Caco-2 (cell line): ENCODE data around the gene RBM18. TPM values are rescaled to one million over a fixed set of nuclear protein-coding genes. Genes with fewer than 3 reads are reported as not detected.

Experiments
- Bru-seq: library from RNA; stranded (reverse); fragments of 400-500 nt; gene quantifications from one replicate; lab custom pipeline; 2021; lab: Mats Ljungman, UMichigan
- BruChase-seq, 2 experiments: library from RNA; stranded (reverse); fragments of 400-500 nt; gene quantifications; one replicate each; lab custom pipeline; 2021; lab: Mats Ljungman, UMichigan
- BruUV-seq: library from RNA; stranded (reverse); fragments of 400-500 nt; replicated peaks from 2 replicates; lab custom pipeline; 2021; lab: Mats Ljungman, UMichigan
- CTCF ChIA-PET: fragments of 300-600 bp; sonication (Branson Sonifier 250); formaldehyde crosslinking; loops from one replicate; lab custom pipeline; 2022; ENCODE audit warnings: antibody characterized with exemption; lab: Charles Lee
- POLR2A ChIA-PET: fragments of 300-600 bp; sonication (Branson Sonifier 250); formaldehyde crosslinking; loops from one replicate; lab custom pipeline; 2022; ENCODE audit warnings: antibody characterized with exemption; lab: Charles Lee
- DNase-seq, 2 experiments: peaks; one replicate each; pipeline versions ENCODE4 v3.0.0 to v3.0.0-alpha.2; 2020 to 2022
- H3K27me3 ChIP-seq: replicated peaks from 2 replicates; pipeline ENCODE4 v1.6.0; 2011; ENCODE audit warnings: low read length; ENCODE audit not compliant: control insufficient read depth, insufficient read depth
- H3K36me3 ChIP-seq: 2 replicates; pipeline ENCODE4 v1.5.1; 2011; ENCODE audit warnings: low read length; ENCODE audit not compliant: control insufficient read depth, insufficient read depth
- H3K4me1 ChIP-seq: fragments of 250-450 bp; sonication (Bioruptor Pico); 2 replicates; pipeline ENCODE4 v1.5.1; 2020; ENCODE audit warnings: mild to moderate bottlenecking
- H3K4me3 ChIP-seq: 2 replicates; pipeline ENCODE4 v1.5.1; 2011; ENCODE audit warnings: low read depth, mild to moderate bottlenecking, control low read depth, low read length
- H3K9me3 ChIP-seq: fragments of 250-450 bp; sonication (Bioruptor Pico); 2 replicates; pipeline ENCODE4 v1.5.1; 2020; ENCODE audit warnings: mild to moderate bottlenecking, moderate library complexity
- H3K27ac Mint-ChIP-seq: one replicate; pipeline ENCODE4 v1.8.0; 2022; ENCODE audit warnings: mixed read lengths; ENCODE audit not compliant: unreplicated experiment
- H3K27me3 Mint-ChIP-seq: one replicate; pipeline ENCODE4 v1.8.0; 2022; ENCODE audit warnings: mixed read lengths; ENCODE audit not compliant: insufficient read depth, unreplicated experiment
- H3K36me3 Mint-ChIP-seq: one replicate; pipeline ENCODE4 v1.8.0; 2022; ENCODE audit warnings: mild to moderate bottlenecking, mixed read lengths; ENCODE audit not compliant: insufficient read depth, unreplicated experiment
- H3K4me1 Mint-ChIP-seq: one replicate; pipeline ENCODE4 v1.8.0; 2022; ENCODE audit warnings: low read depth, mixed read lengths; ENCODE audit not compliant: unreplicated experiment
- H3K4me3 Mint-ChIP-seq: one replicate; pipeline ENCODE4 v1.8.0; 2022; ENCODE audit warnings: mild to moderate bottlenecking, moderate library complexity, mixed read lengths; ENCODE audit not compliant: unreplicated experiment
- H3K9me3 Mint-ChIP-seq: one replicate; pipeline ENCODE4 v1.8.0; 2022; ENCODE audit warnings: mixed read lengths; ENCODE audit not compliant: unreplicated experiment
- CTCF ChIP-seq, 2 experiments: fragments of 200-600 bp in 1 of 2; IDR thresholded peaks; 1 replicate in 1 of 2; 2 replicates in 1 of 2; pipeline versions ENCODE4 v1.5.1 to v1.8.0; 2011 to 2022; ENCODE audit warnings: antibody characterized with exemption in 1 of 2, control low read depth in 1 of 2, inconsistent platforms in 1 of 2, low read depth in 1 of 2, low read length in 1 of 2, mild to moderate bottlenecking in 1 of 2, moderate library complexity in 1 of 2; ENCODE audit not compliant: insufficient read depth in 1 of 2, severe bottlenecking in 1 of 2, unreplicated experiment in 1 of 2
- intact Hi-C: fragments of 100-400 bp; cut with micrococcal nuclease; formaldehyde crosslinking; loops from one replicate; pipeline ENCODE4 v1.10.0; 2022; ENCODE audit not compliant: unreplicated experiment
- long read RNA-seq: library from polyadenylated mRNA; stranded (forward); transcript quantifications from one replicate; pipeline ENCODE4 v2.0.0, GENCODE V29; 2022
- total RNA-seq: library from RNA; stranded (reverse); gene quantifications from 2 replicates; pipeline ENCODE4 v1.2.3, GENCODE V29; 2022

RBM18 gene, protein sequence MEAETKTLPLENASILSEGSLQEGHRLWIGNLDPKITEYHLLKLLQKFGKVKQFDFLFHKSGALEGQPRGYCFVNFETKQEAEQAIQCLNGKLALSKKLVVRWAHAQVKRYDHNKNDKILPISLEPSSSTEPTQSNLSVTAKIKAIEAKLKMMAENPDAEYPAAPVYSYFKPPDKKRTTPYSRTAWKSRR
- total RNA-seq, result 20.6 and 23.1 TPM in 2 replicates
- Bru-seq, nascent RNA, result percentile 79 among the genes with signal in this experiment
- BruChase-seq, experiment 1, labeled RNA remaining after a 2-hour chase, result percentile 81 among the genes with signal in this experiment
- percentile 73 among the genes with signal in this experiment for BruChase-seq, experiment 2, labeled RNA remaining after a 6-hour chase
- long read RNA-seq, full-length matches to known transcripts, result 56 of 66 reads
- long read RNA-seq, partial matches to known transcripts, result 1 of 66 reads
- long read RNA-seq, other reads (novel, unspliced or antisense), result 9 of 66 reads

- Histone ChIP-seq H3K36me3 (no peaks in the 10 kb centered on the region; the same call in none of the 2 replicates), H3K4me3 (peak within 1 kb of the TSS; percentile 65), H3K4me1 (0 out of 2 replicates have a peak, but pooled peaks cover 3% of the 10 kb centered on the region), H3K9me3 (no peaks in the 10 kb centered on the region), H3K27me3 (no peaks in the 10 kb centered on the region)
- DNase-seq, result peak; percentile 92 to 94
- ChIA-PET CTCF (interaction anchor here (0.5 to 2.8 kb wide), 6 partner anchors 47 to 166 kb away, joined by 3 to 12 read pairs (median 4); no protein-coding TSS in a partner anchor), POLR2A (interaction anchor here (0.6 to 1.8 kb wide), 8 partner anchors 9 to 676 kb away, joined by 3 to 24 read pairs (median 4); partner anchors contain the start of genes MORN5, NDUFA8 and RABGAP1)
- Mint-ChIP-seq H3K9me3 (no peaks in the 10 kb centered on the region), H3K36me3 (peaks cover 17% of the 10 kb centered on the region), H3K27me3 (no peaks in the 10 kb centered on the region), H3K4me3 (peak within 1 kb of the TSS; percentile 87), H3K4me1 (peaks cover 28% of the 10 kb centered on the region), H3K27ac (peak within 1 kb of the TSS; percentile 99)
- no TSS peak for BruUV-seq
- intact Hi-C loops, result loop anchor here (1.0 to 2.0 kb wide), 4 partner anchors 50 to 139 kb away; partner anchors contain the start of genes MORN5 and NDUFA8
- no peak for TF ChIP-seq CTCF (IDR thresholded peaks at IDR 0.05; ENCODE audit: insufficient read depth in 1 of 2, low read depth in 1 of 2, low read length in 1 of 2, severe bottlenecking in 1 of 2, unreplicated experiment in 1 of 2)
Observed at GRCh38 chr9:122264360-122265148, at the start of gene RBM18, which contains the start of gene MRRF. RBM18 (minus strand) TSS chr9:122264840; CDS start chr9:122261492, 3,348 bp downstream. MRRF (plus strand) TSS chr9:122264882; CDS start chr9:122270892, 6,010 bp downstream.

GRCh38 chr9:122314165-122314564 lies 49.5 kb upstream of the RBM18 start:
- no peaks in the 10 kb centered on the region for H3K9me3 Mint-ChIP-seq
- H3K36me3 Mint-ChIP-seq, result peaks cover 23% of the 10 kb centered on the region
- Histone ChIP-seq H3K27me3 (no peaks in the 10 kb centered on the region), H3K4me3 (no peak overlapping the region), H3K9me3 (no peaks in the 10 kb centered on the region), H3K4me1 (no peaks in the 10 kb centered on the region), H3K36me3 (no peaks in the 10 kb centered on the region; the same call in 1 of the 2 replicates)
- DNase-seq, result no peak
- H3K4me3 Mint-ChIP-seq, result no peak overlapping the region
- intact Hi-C loops, result no loop called here
- POLR2A ChIA-PET, result no interaction called here
- H3K27ac Mint-ChIP-seq, result no peak overlapping the region
- H3K4me1 Mint-ChIP-seq, result no peaks in the 10 kb centered on the region
- no TSS peak for BruUV-seq
- H3K27me3 Mint-ChIP-seq, result no peaks in the 10 kb centered on the region
- no peak for TF ChIP-seq CTCF (IDR thresholded peaks at IDR 0.05; ENCODE audit: insufficient read depth in 1 of 2, low read depth in 1 of 2, low read length in 1 of 2, severe bottlenecking in 1 of 2, unreplicated experiment in 1 of 2)
- CTCF ChIA-PET, result no interaction called here

GRCh38 chr9:122309861-122310260 lies 45.2 kb upstream of the RBM18 start:
- no peaks in the 10 kb centered on the region for H3K9me3 Mint-ChIP-seq
- DNase-seq, result no peak
- Histone ChIP-seq H3K4me3 (no peak overlapping the region), H3K4me1 (no peaks in the 10 kb centered on the region), H3K36me3 (no peaks in the 10 kb centered on the region; the same call in 1 of the 2 replicates), H3K9me3 (no peaks in the 10 kb centered on the region), H3K27me3 (no peaks in the 10 kb centered on the region)
- ChIA-PET CTCF (no interaction called here), POLR2A (no interaction called here)
- peaks cover 17% of the 10 kb centered on the region for H3K36me3 Mint-ChIP-seq
- TF ChIP-seq CTCF (IDR thresholded peaks at IDR 0.05; ENCODE audit: insufficient read depth in 1 of 2, low read depth in 1 of 2, low read length in 1 of 2, severe bottlenecking in 1 of 2, unreplicated experiment in 1 of 2), result no peak
- H3K27ac Mint-ChIP-seq, result no peak overlapping the region
- intact Hi-C loops, result no loop called here
- no TSS peak for BruUV-seq
- H3K27me3 Mint-ChIP-seq, result no peaks in the 10 kb centered on the region
- no peaks in the 10 kb centered on the region for H3K4me1 Mint-ChIP-seq
- H3K4me3 Mint-ChIP-seq, result no peak overlapping the region
